HG03064 (cell line): Measurements from ENCODE around the gene KIF26B.

Experiments used
- ATAC-seq: cut with Tn5 transposase; IDR thresholded peaks from one replicate; pipeline ENCODE4 v1.9.1; 2021; ENCODE audit warnings: low read depth; ENCODE audit not compliant: unreplicated experiment

KIF26B gene

DNA sequence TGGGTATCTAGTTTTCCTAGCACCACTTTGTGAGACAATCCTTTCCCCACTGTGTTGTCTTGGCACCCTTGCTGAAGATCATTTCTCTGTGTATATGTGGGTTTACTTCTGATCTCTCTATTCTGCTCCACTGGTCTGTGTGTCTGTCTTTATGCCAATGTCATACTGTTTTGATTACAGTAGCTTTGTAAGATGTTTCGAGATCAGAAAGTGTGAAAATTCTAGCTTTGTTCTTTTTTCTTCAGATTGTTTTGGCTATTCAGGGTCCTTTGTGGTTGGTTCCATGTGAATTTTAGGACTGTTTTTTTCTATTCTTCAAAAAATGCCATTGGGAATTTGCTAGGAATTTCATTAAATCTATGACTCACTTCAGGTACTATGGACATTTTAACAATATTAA, 116.2 kb downstream of the KIF26B start:
- no peak for ATAC-seq

DNA sequence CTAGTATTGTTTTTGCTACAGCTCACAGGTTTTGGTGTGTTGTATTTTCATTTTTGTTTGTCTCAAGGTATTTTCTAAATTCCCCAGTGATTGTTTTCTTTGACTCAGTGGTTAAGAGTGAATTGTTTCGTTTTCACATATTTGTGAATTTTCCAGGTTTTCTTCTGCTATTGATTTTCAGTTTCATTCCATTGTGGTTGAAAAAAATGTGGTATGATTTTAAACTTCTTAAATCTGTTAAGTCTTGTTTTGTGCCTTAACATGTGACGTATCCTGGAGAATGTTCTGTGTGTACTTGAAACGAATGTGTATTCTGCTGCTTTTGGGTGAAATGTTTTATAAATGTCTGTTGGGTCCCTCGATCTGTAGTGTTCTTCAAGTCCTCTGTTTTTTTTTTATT, 117.9 kb downstream of the KIF26B start:
- ATAC-seq = no peak

- no peak for ATAC-seq
Measured at GRCh38 chr1:245276445-245276844, 121.7 kb downstream of the KIF26B start.

- ATAC-seq = no peak
Measured at GRCh38 chr1:245277276-245277675, 122.5 kb downstream of the KIF26B start.

- ATAC-seq = no peak
Measured at GRCh38 chr1:245278846-245279245, 124.1 kb downstream of the KIF26B start.

- ATAC-seq = no peak
Measured at GRCh38 chr1:245279346-245279745, 124.6 kb downstream of the KIF26B start.

- ATAC-seq = no peak
Measured at GRCh38 chr1:245283001-245283400, 128.2 kb downstream of the KIF26B start.

DNA sequence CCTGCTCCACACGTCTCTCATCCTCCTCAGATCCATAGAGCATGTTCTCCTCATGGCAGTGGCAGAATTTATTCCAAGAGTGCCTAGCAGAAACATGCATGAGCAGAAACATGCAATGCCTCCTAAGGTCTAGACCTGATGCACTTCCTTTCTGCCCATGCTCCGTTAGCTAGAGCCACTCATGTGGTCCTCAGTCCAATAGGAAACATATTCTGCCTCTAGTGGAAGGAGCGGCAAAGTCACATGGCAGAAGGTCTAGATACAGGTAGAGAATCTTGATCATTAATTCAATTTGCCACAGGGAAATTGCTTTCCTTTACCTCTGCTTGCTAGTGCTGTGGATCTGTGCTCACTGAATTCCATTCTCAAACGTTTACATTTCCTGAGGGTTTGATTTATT, 130.4 kb downstream of the KIF26B start:
- no peak for ATAC-seq

DNA sequence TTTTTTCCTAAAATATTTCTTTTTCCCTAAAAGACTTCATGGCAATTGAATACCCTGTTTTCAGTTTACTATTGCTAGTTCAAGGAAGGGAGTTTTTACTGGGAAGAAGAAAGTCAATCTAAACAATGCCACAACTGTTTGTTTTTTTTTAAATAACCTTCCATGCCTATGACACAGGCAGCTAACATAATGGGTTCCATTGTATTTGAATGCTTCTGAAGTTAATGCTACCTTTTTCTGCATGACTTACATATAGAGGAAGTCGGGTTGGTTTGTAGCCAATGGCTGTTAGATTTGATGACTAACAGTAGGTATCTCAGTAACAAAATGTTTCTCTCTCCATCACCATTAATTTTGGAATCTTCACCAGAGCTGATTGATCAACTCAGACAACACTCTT, 134.0 kb downstream of the KIF26B start:
- no peak for ATAC-seq

DNA sequence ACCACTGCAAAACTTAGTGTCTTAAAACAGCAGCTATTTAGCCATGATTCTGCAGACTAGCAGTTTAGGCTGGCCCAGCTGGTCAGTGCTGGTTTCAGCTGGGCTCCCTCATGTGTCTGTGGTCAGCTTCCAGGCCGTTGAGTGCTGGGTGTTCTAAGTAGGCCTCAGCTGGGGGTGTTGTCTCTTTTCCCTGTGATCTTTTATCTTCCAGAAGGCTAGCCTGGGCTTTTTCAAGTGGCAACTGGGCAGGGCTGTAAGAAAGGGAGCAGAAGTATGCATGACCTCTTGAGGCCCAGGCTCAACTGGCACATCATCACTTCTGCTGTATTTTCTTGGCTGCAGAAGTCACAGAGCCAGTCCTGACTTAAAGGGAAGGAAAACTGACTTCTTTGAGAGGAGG, 136.1 kb downstream of the KIF26B start:
- ATAC-seq = no peak

DNA sequence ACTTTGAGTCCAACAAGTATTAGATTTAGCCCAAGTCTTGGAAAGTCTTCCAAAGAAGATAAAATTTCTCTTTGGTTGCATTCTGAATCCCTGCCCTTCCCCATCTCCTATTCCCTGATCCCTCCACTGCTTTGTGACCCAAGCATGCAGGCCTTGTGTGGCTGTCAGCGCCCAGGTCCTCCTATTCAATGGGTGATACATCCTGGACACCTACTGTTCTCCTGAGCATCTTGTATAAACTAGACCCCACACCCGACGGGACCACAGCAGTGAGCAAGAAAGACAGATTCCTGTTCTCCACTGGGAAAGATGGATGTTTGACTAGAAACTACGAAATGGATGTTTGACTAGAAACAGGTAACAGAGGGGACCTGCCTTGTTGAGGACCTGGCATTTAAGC, 136.6 kb downstream of the KIF26B start:
- no peak for ATAC-seq

- no peak for ATAC-seq
Measured at GRCh38 chr1:245292141-245292540, 137.4 kb downstream of the KIF26B start.

DNA sequence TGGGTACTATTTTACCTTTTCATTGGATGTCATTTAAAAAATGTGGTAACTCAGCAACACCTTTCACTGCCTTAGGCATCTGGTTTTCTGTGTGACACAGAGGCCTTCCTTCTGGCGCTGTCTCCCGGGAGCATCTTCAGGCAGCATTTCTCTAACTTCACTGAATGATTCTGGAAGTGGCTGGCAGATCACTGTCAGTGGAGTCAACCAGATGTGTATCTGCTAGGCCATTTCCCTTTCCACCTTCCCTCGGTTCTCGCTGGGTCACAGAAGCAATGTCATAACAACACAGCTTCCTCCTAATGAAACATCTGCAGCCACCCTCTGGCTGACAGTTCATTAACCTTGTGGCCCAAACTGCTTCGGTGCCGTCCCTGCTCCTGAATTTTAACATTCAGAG, 137.8 kb downstream of the KIF26B start:
- ATAC-seq = no peak

GRCh38 chr1:245294020-245294419, 139.2 kb downstream of the KIF26B start:
- no peak for ATAC-seq

DNA sequence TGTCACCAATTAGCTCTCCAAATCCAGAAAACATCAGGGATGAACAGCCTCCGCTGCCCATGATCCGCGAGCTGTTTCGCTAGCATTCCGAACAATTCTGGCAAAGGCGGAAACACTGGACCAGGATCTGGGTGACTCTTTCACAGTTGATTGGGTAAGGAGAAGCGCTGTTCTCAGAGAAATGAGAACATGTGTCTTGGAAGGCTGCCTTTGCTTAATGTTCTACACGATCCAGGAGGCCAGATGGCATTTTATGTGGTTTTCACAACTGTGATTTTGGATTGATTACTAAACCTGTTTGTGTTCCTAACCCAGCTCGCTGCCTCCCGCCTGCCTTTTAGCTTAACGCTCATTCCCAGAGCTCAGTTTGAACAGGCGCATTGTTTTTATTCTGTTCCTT, 144.0 kb downstream of the KIF26B start:
- ATAC-seq = no peak

DNA sequence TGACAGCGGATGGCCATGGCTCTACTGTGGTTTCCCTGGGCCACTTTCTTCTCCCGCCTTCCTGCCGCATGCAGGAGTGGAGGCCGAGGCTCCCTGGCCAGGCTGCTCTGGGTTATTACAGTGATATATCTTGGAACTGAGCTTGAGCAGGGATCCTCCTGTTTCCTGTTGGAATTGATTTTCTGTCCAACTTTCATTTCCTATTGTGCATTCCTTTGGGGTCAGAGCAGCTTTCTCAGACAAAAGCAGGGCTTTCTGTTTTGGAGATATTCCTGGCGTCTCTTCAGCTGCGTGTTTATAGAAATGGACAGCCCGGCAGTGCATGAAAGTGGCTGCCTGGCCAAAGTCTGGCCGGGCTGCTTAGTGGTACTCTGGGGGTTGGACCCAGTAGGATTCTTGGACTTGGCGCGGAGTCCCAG, 146.4 kb downstream of the KIF26B start:
- no peak for ATAC-seq

DNA sequence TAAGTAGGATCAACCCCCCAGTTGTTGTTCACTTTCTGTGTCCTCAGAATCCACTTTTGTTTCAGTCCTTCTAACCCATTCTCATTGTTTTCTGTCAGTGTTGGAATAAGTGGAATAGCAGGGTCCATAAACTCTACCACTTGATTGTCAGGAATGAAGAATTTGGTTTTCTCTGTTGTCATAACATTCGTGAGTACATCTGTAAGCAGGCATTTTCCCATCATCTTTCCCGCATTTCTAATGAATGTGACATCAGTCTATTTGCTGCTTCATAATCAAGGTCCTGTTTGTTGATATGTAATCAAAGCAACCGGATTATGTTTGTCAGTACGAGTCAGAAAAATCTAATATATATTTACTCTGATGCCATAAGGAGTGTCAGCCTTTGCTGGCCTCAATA, 147.1 kb downstream of the KIF26B start:
- ATAC-seq = no peak

- ATAC-seq = no peak
Measured at GRCh38 chr1:245304698-245305097, 149.9 kb downstream of the KIF26B start.

- ATAC-seq = no peak
Measured at GRCh38 chr1:245306020-245306419, 151.2 kb downstream of the KIF26B start.

DNA sequence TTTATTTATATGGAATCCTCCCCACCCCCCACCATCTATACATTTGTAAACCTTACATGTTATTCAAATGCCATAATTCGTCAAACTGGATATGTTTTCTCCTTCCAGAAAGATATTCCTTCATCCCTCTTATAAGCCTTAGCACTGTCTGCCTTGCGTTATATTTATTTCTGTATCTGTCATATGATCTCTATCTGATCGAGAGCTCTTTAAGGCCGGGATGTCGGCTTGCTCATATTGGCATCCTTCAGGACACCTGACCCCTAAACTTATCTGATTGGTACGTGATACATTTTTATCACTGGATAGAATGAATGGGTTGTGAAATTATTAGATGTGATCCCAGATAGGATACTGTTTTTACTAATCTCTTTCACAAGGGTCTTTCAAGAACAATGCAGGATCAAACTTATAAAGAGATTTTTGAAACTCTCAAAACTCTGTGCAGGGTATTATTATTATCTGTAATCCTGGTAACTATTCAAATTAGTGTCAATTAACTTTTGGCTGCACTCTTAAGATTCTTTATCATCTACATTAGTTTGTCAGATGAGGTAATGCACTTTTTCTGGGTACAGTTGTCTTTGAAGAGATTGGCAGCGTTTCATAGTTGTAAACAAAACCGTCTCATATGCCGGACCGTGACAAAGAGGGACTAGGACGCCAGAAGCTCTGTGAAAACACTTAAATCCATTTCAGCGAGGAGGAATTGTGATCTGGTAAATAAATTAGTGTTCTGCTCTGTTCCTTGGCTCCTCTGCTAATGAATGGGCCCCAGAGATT, 152.0 kb downstream of the KIF26B start:
- no peak for ATAC-seq

- peak; percentile 58 for ATAC-seq
Measured at GRCh38 chr1:245310571-245311531, 156.1 kb downstream of the KIF26B start.
